ENCODE data around the gene GBX2.

The GBX2 gene

DNA sequence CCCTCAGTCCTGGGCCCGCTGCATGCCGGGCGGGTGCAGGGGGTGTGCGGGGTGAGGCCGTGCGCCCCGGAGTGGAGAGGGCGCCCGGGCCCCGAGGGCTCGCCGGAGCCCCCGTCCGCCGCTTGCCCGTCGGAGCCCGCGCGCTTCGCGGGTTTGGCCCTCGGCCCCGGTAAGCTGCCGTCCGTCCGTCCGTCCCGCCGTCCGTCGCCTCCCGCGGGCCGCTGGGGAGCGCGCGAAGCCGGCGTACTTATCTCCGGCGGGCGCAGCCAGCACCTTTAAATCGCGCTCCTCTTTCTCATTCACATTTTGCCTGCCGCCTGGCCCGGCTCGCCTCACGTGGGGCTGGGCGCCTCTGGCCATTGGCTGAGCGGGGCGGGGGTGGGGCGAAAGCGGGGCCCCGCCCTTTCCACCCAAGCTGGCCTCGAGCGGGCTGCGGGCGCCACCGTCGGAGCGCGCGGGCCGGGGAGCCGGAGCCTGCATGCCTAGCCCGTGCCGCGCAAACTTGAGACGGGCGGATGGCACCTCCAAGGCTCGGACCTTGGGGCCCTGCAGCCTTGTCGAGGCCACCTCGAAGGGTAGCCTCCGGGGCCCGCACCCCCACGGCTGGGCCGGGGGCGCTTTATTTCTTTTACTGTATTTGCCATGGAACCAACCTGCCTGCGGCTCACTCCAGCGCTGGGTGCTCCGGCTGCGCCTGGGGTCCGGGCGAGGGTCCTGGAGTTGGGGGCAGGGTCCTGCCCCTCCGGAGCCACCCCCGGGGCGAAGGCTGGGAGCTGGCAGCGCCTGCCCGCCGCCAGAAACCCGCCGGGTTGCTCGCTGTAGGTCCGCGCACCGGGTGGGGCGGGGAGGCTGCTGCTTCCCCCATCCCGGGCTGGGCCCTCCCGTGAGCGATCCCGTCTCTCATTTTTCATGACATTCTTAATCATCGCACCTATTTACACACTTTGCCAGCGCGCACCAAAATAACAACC is at the start of gene GBX2:
Gene GBX2 (minus strand): TSS at position 277 of the 971 bp plus-strand sequence. CDS start 415 bp downstream, outside the sequence.
- DNase-seq (ENCODE audit: low read depth, low spot score), result no peak

DNA sequence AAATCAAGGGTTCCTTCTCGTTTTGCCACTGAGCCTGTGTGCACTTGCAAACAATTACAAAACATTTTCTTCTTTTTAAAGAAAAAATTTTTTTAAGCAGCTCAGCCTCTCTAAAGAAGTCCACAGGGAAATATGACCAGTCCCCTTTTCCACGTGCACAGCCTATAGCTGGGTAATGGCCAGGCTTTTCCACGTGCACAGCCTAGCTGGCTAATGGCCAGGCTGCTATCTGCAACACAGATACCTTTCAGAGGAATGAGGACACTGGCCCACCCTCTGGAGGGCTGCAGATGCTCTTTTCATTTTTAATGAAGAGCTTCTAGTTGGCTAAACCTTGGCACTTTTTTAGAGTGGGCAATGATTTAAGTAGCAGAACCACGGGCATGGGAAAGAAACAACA is 49.7 kb upstream of the GBX2 start:
- DNase-seq (ENCODE audit: low read depth, low spot score), result no peak

DNA sequence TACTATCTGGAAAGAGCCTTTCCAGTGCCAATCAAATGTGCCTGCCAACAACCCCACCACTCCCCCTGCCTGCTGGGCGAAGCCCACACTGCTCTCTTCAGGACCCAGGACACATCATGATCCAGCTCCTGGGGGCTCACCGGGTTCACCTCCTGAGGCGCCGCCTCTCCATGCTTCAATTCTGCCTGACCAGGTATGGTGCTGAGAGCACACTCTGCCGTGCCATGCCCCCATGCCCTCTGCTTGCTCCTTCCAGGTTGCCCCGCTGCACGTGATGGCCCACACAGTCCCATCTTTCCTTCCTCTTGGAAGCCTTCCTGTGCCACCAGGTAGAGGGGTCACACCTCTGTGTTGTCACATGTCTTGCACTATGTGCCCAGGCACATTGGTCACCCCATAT is 48.5 kb upstream of the GBX2 start:
- DNase-seq (ENCODE audit: low read depth, low spot score), result no peak

- no peak for DNase-seq (ENCODE audit: low read depth, low spot score)
Observed at GRCh38 chr2:236215761-236216333, 47.7 kb upstream of the GBX2 start.

DNA sequence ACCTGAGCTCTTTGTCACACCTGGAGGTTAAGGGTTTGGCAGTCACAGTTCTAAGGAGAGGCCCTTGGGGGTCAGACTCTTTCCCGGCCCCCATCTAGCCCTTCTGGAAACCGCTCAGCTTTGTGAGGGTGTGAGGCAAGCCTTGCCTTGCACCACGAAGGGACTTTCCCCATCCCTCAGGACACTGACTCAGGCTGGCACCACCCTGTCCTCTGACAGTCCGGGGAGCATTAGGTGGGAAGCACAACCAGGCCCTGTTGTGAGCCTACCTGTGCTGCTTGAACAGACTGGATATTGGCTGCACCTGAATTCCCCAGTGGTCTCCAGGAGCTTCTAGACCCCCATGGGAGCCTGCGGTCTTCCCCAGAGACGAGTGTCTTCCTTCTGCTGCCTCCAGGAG is 47.0 kb upstream of the GBX2 start:
- no peak for DNase-seq (ENCODE audit: low read depth, low spot score)

DNA sequence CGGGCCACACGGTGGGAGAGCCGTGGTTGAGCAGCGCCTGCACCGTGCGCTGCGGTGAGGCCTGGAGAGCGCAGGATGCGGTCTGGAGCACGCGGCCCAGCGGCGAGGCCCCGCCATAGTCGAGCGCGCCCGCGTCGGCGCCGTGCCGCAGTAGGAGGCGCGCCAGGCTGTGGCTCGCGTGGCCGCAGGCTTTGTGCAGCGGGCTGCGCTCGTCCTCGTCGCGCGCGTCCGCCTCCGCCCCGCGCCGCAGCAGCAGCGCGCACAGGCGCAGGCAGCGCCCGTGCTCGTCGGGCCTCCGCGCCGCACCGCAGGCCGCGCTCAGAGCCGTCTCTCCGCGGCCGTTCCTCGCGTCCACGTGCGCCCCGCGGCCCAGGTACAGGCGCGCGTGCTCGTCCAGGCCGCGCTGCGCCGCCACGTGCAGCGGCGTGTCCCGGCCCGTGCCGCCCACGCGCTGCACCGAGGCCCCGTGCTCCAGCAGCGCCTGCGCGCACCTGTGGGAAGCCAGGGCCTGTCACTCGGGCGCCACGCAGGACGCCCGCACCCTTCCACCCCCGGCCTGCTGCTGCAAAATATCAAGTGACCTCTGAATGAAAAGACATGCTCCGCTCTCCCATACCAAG is 46.3 kb upstream of the GBX2 start:
- DNase-seq (ENCODE audit: low read depth, low spot score), result no peak

- no peak for DNase-seq (ENCODE audit: low read depth, low spot score)
Observed at GRCh38 chr2:236211296-236211695, 43.1 kb upstream of the GBX2 start.

DNA sequence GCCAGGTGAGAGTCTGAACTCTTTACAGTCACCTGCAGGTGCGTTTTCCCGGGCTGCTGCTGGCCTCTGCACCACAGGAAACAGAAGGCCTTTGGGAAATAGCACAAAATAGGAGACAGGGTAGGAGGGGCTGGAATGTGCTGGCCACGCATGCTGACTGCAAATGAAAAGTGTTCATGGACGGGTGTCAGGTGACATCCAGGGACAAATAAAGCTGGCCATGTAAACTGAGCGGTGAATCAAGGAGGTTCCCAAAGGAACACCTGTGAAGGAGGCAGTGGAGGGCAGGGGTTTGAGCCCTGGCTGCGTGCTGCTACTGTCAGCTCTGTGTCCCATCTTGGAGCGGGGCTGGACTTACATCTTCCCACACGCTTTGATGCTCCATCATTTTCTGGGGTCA is 42.4 kb upstream of the GBX2 start:
- DNase-seq (ENCODE audit: low read depth, low spot score), result no peak

DNA sequence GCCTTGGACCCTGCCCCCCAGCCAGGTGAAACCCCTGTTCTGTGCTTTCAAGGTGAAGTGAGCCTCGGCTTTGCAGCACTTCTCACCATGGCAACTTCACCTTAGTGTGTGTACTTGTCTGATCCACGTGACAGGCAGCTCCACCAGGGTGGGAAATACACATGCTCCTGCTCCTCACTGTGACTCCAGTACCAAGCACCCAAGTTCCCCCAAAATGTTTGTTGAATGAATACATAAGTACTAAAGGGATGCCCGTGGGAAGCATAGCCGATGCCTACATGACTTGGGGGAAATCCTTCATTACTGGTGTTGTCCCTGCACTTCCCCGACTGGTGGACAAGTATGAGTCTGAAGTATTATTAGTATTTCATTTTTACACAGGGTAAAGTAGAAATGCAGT is 41.8 kb upstream of the GBX2 start:
- no peak for DNase-seq (ENCODE audit: low read depth, low spot score)

GRCh38 chr2:236209535-236209934 is 41.3 kb upstream of the GBX2 start:
- DNase-seq (ENCODE audit: low read depth, low spot score), result no peak

DNA sequence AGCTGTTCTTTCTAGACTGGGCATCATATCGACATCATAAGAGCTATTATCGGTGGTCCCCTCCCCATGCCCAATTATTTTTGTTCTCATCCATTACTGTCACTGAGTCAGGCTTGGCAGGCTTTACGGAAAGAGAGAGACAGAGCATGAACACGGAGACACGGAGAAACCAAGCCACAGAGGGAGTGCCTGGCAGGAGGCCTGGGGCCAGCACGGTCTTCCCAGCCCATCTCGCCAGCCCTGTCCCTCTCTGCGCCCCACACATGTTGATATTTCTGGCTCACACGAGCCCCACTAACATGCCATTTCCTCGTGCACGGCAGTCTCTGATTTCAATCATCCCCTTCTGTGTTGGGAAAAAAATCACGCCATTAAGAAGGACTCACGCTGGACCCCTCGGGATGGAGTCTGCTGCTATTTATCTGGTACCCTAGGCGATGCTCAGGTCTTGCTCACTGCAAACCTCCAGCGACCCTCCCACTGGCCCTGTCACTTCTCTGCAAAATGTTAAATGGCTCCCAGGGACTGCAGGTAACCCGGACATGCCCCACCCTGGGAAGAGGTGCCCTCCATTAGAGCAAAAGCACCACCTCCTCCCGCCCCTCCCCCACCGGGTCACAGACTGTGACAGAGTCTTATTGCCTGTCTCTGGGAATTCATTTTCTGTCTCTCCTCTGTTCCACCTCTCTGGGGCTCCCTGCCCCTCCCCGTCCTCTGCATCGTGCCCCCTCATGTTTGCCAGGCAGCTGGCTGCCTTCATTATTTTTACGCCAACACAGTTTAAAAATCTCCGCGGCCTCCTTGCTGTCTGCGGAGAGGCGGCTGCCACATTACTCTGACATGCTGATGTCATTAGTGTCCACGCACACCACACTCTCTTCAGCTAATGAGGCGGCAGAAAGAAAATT is 40.1 kb upstream of the GBX2 start:
- no peak for DNase-seq (ENCODE audit: low read depth, low spot score)

GRCh38 chr2:236207472-236207871 is 39.3 kb upstream of the GBX2 start:
- DNase-seq (ENCODE audit: low read depth, low spot score), result no peak

DNA sequence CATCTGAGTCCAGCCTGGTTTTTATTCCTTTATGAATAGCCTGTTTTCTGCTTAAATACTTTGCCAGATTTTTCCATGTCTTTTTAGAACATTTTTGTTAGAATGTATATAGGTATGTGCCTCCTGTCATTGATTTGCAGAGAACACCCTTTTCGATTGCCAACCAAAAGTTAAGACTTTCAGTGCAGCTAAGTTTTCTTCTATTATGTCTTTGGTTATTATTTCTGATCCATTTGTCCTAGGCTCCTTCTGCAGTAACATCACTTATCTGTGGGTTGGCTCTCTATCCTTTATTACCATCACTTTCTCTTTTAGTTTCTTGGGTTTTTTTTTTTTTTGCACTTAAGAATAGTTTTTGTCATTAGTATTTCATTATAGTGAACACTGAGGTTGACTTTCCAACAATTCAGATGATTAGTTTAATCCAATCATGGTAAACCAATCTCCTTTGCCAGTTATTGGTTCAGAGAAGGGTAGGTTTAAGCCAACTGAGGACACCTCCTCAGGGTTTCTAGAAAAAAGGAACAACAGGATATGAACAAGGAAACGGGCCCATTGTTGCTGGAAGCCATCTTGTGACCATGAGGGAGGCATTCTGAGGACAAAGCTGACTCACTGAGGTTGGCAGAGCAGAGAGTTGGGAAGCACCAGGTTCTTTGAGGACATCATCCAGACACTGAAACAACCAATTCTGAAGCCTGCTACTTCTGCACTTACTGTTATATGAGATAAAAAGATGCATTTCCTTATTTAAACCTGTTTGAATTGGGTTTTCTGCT is 37.9 kb upstream of the GBX2 start:
- no peak for DNase-seq (ENCODE audit: low read depth, low spot score)

GRCh38 chr2:236204953-236205352 is 36.8 kb upstream of the GBX2 start:
- DNase-seq (ENCODE audit: low read depth, low spot score), result no peak

GRCh38 chr2:236200378-236200777 is 32.2 kb upstream of the GBX2 start:
- DNase-seq (ENCODE audit: low read depth, low spot score), result no peak

DNA sequence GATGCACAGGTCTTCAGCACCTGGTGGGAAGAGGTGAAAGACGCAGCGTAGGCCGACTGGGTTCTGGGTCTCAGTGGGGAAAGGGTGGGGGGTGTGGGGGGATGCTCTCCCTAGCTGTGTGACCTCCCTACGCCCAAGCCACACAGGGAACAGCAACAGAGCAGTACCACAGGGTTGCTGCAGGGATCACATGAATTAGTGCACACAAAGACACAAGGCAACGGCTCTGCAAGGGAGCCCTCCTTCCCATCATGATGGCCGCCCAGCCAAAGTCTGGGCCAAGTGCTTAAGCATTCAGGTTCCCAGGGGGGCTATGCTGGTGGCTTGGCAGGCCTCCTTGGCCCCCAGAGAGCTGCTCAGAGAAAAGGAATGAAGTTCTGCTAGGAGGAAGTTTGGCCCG is 28.2 kb upstream of the GBX2 start:
- no peak for DNase-seq (ENCODE audit: low read depth, low spot score)

DNA sequence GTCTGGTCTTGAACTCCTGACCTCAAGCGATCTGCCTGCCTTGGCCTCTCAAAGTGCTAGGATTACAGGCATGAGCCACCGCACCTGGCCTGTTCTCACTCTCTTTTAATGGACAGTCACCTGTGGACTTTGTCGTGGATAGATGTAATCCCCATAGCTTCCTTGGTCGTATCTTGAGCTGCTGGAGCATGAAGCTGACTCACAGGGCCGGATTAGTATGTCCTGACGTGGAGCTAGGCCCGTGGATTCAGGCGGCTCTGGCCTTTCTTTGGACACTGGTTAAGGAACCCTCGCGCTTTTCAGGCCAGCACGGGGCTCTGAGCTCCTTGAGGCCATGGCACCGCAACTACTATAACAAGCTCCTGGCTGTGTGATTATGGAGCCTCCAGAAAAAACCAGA is 27.5 kb upstream of the GBX2 start:
- DNase-seq (ENCODE audit: low read depth, low spot score), result no peak

DNA sequence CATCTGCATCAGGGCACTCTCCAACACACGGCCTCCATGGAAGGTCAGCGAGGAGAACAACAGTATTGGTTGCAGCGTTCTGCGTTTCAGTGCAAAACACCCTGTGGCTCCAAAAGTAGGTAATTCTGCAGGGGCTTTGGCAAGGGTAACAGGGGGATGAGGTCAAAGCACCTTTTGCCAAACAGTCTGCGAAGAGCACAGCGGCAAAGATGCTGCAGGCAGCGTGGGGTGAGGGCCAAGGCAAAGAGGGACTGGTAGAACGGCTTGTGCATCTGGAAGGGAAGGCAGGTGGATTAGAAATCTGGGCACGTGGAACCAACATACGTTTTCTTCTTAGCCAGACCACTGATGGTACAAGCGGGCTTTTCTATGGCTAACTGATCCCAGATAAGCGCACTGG is 26.6 kb upstream of the GBX2 start:
- DNase-seq (ENCODE audit: low read depth, low spot score), result no peak

GRCh38 chr2:236193026-236193425 is 24.8 kb upstream of the GBX2 start:
- DNase-seq (ENCODE audit: low read depth, low spot score), result no peak

GRCh38 chr2:236190674-236191073 is 22.5 kb upstream of the GBX2 start:
- DNase-seq (ENCODE audit: low read depth, low spot score), result no peak

- no peak for DNase-seq (ENCODE audit: low read depth, low spot score)
Observed at GRCh38 chr2:236184701-236185100, 16.5 kb upstream of the GBX2 start.
